K562 (cell line): ENCODE data around the gene TBC1D10A. TPM values are rescaled to one million over a fixed set of nuclear protein-coding genes. Genes with fewer than 3 reads are reported as not detected.

ENCODE experiments used
- ATAC-seq: fragments of 200-7000 bp; cut with Tn5 transposase; 3 replicates; pipeline ENCODE4 v1.9.1; 2020; ENCODE audit warnings: moderate library complexity
- BruUV-seq: library from RNA; stranded (reverse); fragments of 400-500 nt; replicated peaks from 2 replicates; lab custom pipeline; 2021; lab: Mats Ljungman, UMichigan
- CTCF ChIA-PET: fragments of 300-600 bp; formaldehyde crosslinking; extraction: SDS; loops from one replicate; lab custom pipeline; 2021; ENCODE audit warnings: low intra/inter-chr PET ratio; lab: Yijun Ruan, JAX
- POLR2A ChIA-PET: fragments of 300-600, 350-650 bp; sonication (Branson Sonifier 250); formaldehyde crosslinking; extraction: SDS; loops from one replicate; lab custom pipeline; 2021; ENCODE audit warnings: antibody characterized with exemption, inconsistent platforms; lab: Yijun Ruan, JAX
- DNase-seq, 4 experiments: peaks; one replicate each; pipeline versions ENCODE4 v3.0.0 to v3.0.0-alpha.2; 2011 to 2018; ENCODE audit warnings: low spot score in 3 of 4, mixed read lengths in 3 of 4; ENCODE audit errors: extremely low read depth in 1 of 4
- FAIRE-seq: peaks from 2 replicates; lab custom pipeline; 2011; peaks lifted over from hg19 to GRCh38; lab: Jason Lieb, UNC
- H2AFZ ChIP-seq: 2 replicates; pipeline ENCODE4 v1.6.0; 2011; ENCODE audit warnings: low read depth, low read length, control low read depth, inconsistent platforms
- H3K27ac ChIP-seq: fragments of 200-600 bp; 3 replicates; pipeline ENCODE4 v1.8.0; 2011; ENCODE audit warnings: low read depth, mild to moderate bottlenecking, control low read depth, inconsistent platforms, low read length, moderate library complexity, mixed read lengths; ENCODE audit errors: extremely low read depth
- H3K27me3 ChIP-seq, 2 experiments: fragments of 300-600 bp in 1 of 2; 2 replicates in 1 of 2; 3 replicates in 1 of 2; pipeline versions ENCODE4 v1.6.0 to v1.8.0; 2011; ENCODE audit warnings: inconsistent platforms in 2 of 2, low read length in 2 of 2, mild to moderate bottlenecking in 1 of 2, mixed read lengths in 1 of 2, moderate library complexity in 1 of 2; ENCODE audit not compliant: control insufficient read depth in 2 of 2, insufficient read depth in 2 of 2
- H3K36me3 ChIP-seq: fragments of 300-600 bp; 3 replicates; pipeline ENCODE4 v1.8.0; 2011; ENCODE audit warnings: mild to moderate bottlenecking, low read length, inconsistent platforms; ENCODE audit not compliant: control insufficient read depth, insufficient read depth
- H3K4me1 ChIP-seq, 2 experiments: fragments of 200-600 bp in 1 of 2; replicated peaks in 1 of 2; 2 replicates in 1 of 2; 3 replicates in 1 of 2; pipeline versions ENCODE4 v1.5.1 to v1.8.0; 2011; ENCODE audit warnings: inconsistent platforms in 2 of 2, low read length in 2 of 2, mild to moderate bottlenecking in 1 of 2, mixed read lengths in 1 of 2, moderate library complexity in 1 of 2; ENCODE audit not compliant: control insufficient read depth in 2 of 2, insufficient read depth in 2 of 2
- H3K4me2 ChIP-seq: 2 replicates; pipeline ENCODE4 v1.6.1; 2011; ENCODE audit warnings: low read length, control low read depth, inconsistent platforms, mixed read lengths; ENCODE audit not compliant: insufficient read depth
- H3K4me3 ChIP-seq: fragments of 200-600 bp; sonication (generic), shearing (Covaris generic); 2 replicates; pipeline ENCODE4 v1.5.1; 2016; ENCODE audit warnings: control low read depth, inconsistent platforms
- H3K79me2 ChIP-seq: fragments of 200-600 bp; 3 replicates; pipeline ENCODE4 v1.8.0; 2011; ENCODE audit warnings: low read length, inconsistent platforms; ENCODE audit not compliant: control insufficient read depth, insufficient read depth
- H3K9ac ChIP-seq, 2 experiments: 2 replicates each; pipeline versions ENCODE4 v1.6.0 to v1.6.1; 2011; ENCODE audit warnings: low read depth in 2 of 2, low read length in 2 of 2, control low read depth in 1 of 2, inconsistent platforms in 1 of 2, mild to moderate bottlenecking in 1 of 2, mixed read lengths in 1 of 2; ENCODE audit not compliant: insufficient read depth in 1 of 2
- H3K9me1 ChIP-seq: one replicate; pipeline ENCODE4 v1.6.0; 2011; ENCODE audit warnings: inconsistent platforms, mild to moderate bottlenecking, low read length, moderate library complexity; ENCODE audit not compliant: control insufficient read depth, insufficient read depth
- H3K9me3 ChIP-seq: replicated peaks from 2 replicates; pipeline ENCODE4 v1.5.1; 2011; ENCODE audit warnings: low read depth, low read length, inconsistent platforms; ENCODE audit not compliant: control insufficient read depth, insufficient read depth
- H4K20me1 ChIP-seq: replicated peaks from 2 replicates; pipeline ENCODE4 v1.6.1; 2011; ENCODE audit warnings: low read length, inconsistent platforms, mixed read lengths; ENCODE audit not compliant: control insufficient read depth, insufficient read depth
- GTF2A2 ChIP-seq: IDR thresholded peaks from 2 replicates; pipeline ENCODE4 v1.6.1; 2016; ENCODE audit warnings: mild to moderate bottlenecking, missing genetic modification characterization, missing compliant biosample characterization
- ZBTB7A ChIP-seq: IDR thresholded peaks from 2 replicates; pipeline ENCODE4 v1.6.1; 2011; ENCODE audit warnings: low read depth, mild to moderate bottlenecking, low read length, moderate library complexity, borderline replicate concordance; ENCODE audit not compliant: control insufficient read depth
- WGBS: fragments of 100-300 bp; shearing (Covaris generic); methylation state at CpG from one replicate; pipeline ENCODE4 v1.1.6; 2016; ENCODE audit warnings: low coverage, mixed read lengths; ENCODE audit not compliant: insufficient coverage; ENCODE audit errors: missing lambda C conversion rate; 5-methylcytosine and 5-hydroxymethylcytosine counted together
- in situ Hi-C: fragments of 300-500 bp; cut with MboI; formaldehyde crosslinking; loops from 4 replicates; pipeline ENCODE4 v1.15.0; 2018; ENCODE audit warnings: inconsistent platforms, mixed read lengths
- intact Hi-C: fragments of 100-400 bp; cut with micrococcal nuclease; formaldehyde crosslinking; loops from 2 replicates; pipeline ENCODE4 v1.14.2; 2022
- polyA plus RNA-seq, 8 experiments: library from polyadenylated mRNA; depleted of rRNA in 4 of 8; stranded (reverse) in 5 of 8; unstranded in 3 of 8; fragments of >200 nt; fragmentation: Nextera tagmentation in 2 of 8; fragmentation: Illumina TruSeq in 1 of 8; extraction: Ambion mirVana in 2 of 8; extraction: Trizol in 1 of 8; gene quantifications; 2 replicates each; pipeline versions ENCODE4 v1.2.1 to v1.2.3, GENCODE V29; 2011 to 2014; ENCODE audit warnings: inconsistent platforms in 1 of 8, missing spikeins in 1 of 8
- total RNA-seq, 7 experiments: library from RNA; depleted of rRNA in 6 of 7; stranded (reverse); fragments of >200 nt in 6 of 7; fragmentation: Illumina TruSeq in 2 of 7; extraction: Trizol in 2 of 7; gene quantifications; 2 replicates each; pipeline versions ENCODE4 v1.2.1 to v1.2.3, GENCODE V29; 2011 to 2021; ENCODE audit warnings: low replicate concordance in 1 of 7
- TF ChIP-seq, protein P1 (sequence below): fragments of 450-650 bp; IDR thresholded peaks from 2 replicates; pipeline ENCODE4 v1.6.1; 2017; ENCODE audit warnings: antibody characterized with exemption
- TF ChIP-seq, protein P2 (sequence below): fragments of 200-800 bp; sonication (Bioruptor generic); IDR thresholded peaks from 2 replicates; pipeline ENCODE4 v1.6.1; 2017; ENCODE audit warnings: missing genetic modification characterization, missing compliant biosample characterization

The TBC1D10A gene
- total and polyA plus RNA-seq, 9 of the 15 experiments (the other 6 are each of a cell fraction or from before 2014, with no cell fraction given), result 0.13 to 10.4 (median 4.6) TPM

DNA sequence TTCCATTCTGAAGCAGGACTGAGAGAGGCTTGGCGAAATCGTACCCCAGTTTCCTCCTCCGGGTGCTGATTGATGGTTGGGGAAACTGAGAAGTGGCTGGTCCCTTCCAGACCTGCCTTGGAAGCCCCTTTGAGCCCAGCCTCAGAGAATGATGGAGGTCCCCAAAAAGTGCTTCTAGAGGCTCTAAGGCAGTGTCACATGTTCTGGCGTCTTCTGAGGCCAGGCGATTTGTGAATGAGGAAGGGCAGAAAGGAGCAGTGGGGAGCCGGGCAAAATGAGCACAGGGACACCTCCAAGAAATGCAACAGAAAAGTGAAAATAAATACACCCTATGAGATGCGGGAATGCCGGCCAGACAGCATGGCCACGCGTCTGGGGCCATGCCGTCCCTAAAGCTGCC, 79.2 kb downstream of the TBC1D10A start (continued):
- TF ChIP-seq, protein P1, sequence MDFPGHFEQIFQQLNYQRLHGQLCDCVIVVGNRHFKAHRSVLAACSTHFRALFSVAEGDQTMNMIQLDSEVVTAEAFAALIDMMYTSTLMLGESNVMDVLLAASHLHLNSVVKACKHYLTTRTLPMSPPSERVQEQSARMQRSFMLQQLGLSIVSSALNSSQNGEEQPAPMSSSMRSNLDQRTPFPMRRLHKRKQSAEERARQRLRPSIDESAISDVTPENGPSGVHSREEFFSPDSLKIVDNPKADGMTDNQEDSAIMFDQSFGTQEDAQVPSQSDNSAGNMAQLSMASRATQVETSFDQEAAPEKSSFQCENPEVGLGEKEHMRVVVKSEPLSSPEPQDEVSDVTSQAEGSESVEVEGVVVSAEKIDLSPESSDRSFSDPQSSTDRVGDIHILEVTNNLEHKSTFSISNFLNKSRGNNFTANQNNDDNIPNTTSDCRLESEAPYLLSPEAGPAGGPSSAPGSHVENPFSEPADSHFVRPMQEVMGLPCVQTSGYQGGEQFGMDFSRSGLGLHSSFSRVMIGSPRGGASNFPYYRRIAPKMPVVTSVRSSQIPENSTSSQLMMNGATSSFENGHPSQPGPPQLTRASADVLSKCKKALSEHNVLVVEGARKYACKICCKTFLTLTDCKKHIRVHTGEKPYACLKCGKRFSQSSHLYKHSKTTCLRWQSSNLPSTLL, result no peak
- TF ChIP-seq, all 486 proteins: peak for 0

DNA sequence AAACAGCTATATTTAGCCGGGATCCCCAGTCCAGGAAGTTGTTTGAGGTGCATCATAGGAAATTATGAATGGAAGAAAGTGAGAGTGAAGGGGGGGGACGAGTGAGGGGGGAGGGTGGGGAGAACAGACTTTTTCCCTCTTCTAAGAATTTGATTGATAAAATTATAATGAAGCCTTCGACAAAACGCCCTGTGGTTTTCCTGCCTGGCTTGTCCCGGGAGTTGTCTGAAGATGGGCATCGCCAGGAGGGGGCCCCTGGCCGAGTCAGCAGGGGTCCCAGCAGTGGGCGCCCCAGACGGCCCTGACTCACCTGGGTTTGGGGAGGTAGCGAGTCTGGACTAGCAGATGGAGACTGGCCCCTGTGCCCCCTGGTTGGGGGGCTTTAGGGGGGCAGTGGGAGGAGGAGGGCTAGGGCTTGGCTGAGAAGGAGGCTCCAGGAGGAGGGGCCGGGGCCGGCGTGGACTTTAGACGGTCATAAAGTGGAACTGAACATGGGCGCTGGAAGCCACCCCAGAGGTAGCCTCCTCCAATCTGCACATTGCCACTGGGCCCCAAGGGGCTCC, 79.8 kb downstream of the TBC1D10A start:
- no peak overlapping the region for H3K27ac ChIP-seq
- H2AFZ ChIP-seq, result 0 out of 2 replicates have a peak overlapping the region, but pooled peaks have one; percentile 50
- no peaks in the 10 kb centered on the region for H3K9me1 ChIP-seq
- 0% methylated on average over 1 of the region's 15 CpGs for WGBS
- no peak for DNase-seq
- FAIRE-seq, result no peak
- H3K4me2 ChIP-seq, result peak overlapping the region; percentile 55; the same call in 1 of the 2 replicates
- H3K4me3 ChIP-seq, result no peak overlapping the region
- no peaks in the 10 kb centered on the region for H3K79me2 ChIP-seq
- H3K9ac ChIP-seq, result no peak overlapping the region
- H3K36me3 ChIP-seq, result no peaks in the 10 kb centered on the region
- TF ChIP-seq GTF2A2 (tag) (no peak), ZBTB7A (peak; percentile 23; the same call in 1 of the 2 replicates)
- TF ChIP-seq, protein P2, sequence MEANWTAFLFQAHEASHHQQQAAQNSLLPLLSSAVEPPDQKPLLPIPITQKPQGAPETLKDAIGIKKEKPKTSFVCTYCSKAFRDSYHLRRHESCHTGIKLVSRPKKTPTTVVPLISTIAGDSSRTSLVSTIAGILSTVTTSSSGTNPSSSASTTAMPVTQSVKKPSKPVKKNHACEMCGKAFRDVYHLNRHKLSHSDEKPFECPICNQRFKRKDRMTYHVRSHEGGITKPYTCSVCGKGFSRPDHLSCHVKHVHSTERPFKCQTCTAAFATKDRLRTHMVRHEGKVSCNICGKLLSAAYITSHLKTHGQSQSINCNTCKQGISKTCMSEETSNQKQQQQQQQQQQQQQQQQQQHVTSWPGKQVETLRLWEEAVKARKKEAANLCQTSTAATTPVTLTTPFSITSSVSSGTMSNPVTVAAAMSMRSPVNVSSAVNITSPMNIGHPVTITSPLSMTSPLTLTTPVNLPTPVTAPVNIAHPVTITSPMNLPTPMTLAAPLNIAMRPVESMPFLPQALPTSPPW (CRISPR knock-in tag), result 0 out of 2 replicates have a peak, but pooled peaks have one; percentile 4
- ChIA-PET POLR2A (no interaction called here), CTCF (no interaction called here)
- BruUV-seq, result no TSS peak
- 0 out of 2 replicates have a peak, but pooled peaks cover 4% of the 10 kb centered on the region for H4K20me1 ChIP-seq
- intact Hi-C loops (no loop called here), in situ Hi-C loops (no loop called here)
- peaks cover 0 to 28% of the 10 kb centered on the region in 2 experiments; a peak in 2 of 5 replicates for H3K4me1 ChIP-seq
- ATAC-seq, result no peak
- no peaks in the 10 kb centered on the region for H3K9me3 ChIP-seq
- peaks cover 0 to 39% of the 10 kb centered on the region in 2 experiments; a peak in 2 of 5 replicates for H3K27me3 ChIP-seq
